Ovary (tissue), 9 donors: ENCODE measurements around the gene DNAJA3. TPM values are rescaled to one million over a fixed set of nuclear protein-coding genes. Genes with fewer than 3 reads are reported as not detected.

ENCODE experiments used
- DNase-seq, 5 donors: peaks; one replicate each; pipeline ENCODE4 v3.0.0-alpha.2; 2019 to 2020
- H3K27ac ChIP-seq, 2 donors: fragments of 200-600 bp; one replicate each; pipeline versions ENCODE4 v1.5.1 to v1.8.0; 2019 to 2022
- H3K27me3 ChIP-seq: fragments of 200-600 bp; one replicate; pipeline ENCODE4 v1.8.0; 2022
- H3K36me3 ChIP-seq: fragments of 200-600 bp; sonication (generic); one replicate; pipeline ENCODE4 v1.5.1; 2019
- H3K4me1 ChIP-seq: one replicate; pipeline ENCODE4 v1.8.1; 2013; ENCODE audit warnings: mild to moderate bottlenecking, moderate library complexity; ENCODE audit not compliant: insufficient read depth
- H3K4me3 ChIP-seq: fragments of 200-600 bp; sonication (generic); one replicate; pipeline ENCODE4 v1.5.1; 2017
- H3K9me3 ChIP-seq, 2 donors: fragments of 200-600 bp in 1 of 2; sonication (generic) in 1 of 2; one replicate each; pipeline versions ENCODE4 v1.5.1 to v1.8.1; 2013 to 2019; ENCODE audit warnings: mild to moderate bottlenecking in 1 of 2, moderate library complexity in 1 of 2
- EP300 ChIP-seq: sonication (generic); formaldehyde crosslinking; IDR thresholded peaks from one replicate; pipeline ENCODE4 v1.6.1; 2017; ENCODE audit warnings: antibody characterized with exemption
- POLR2A ChIP-seq: fragments of 450-650 bp; IDR thresholded peaks from one replicate; pipeline ENCODE4 v1.6.1; 2017; ENCODE audit warnings: antibody characterized with exemption, mild to moderate bottlenecking, moderate library complexity
- WGBS, 3 donors: extraction: QIAGEN DNeasy Blood & Tissue Kit in 1 of 3; methylation state at CpG; one replicate each; pipeline versions ENCODE4 v1.1.5 to v1.1.7; 2013 to 2017; 5-methylcytosine and 5-hydroxymethylcytosine counted together
- intact Hi-C, 4 donors: fragments of 100-400 bp; cut with DNase I; formaldehyde crosslinking; loops; one replicate each; pipeline versions ENCODE4 v1.11.0 to v1.15.1; 2022 to 2023
- polyA plus RNA-seq, 2 donors: library from polyadenylated mRNA; stranded (reverse); fragments of 200-250 nt in 1 of 2; fragments of 350-450 nt in 1 of 2; fragmentation: Illumina TruSeq in 1 of 2; extraction: RNeasy Lipid Tissue Mini Kit (QIAGEN cat#74804) in 1 of 2; gene quantifications; one replicate each; pipeline ENCODE4 v1.2.3, GENCODE V29; 2013 to 2014
- total RNA-seq, 7 donors: library from RNA; depleted of rRNA in 2 of 7; stranded (reverse); fragments of >200 nt in 2 of 7; fragmentation: NEBNext Ultra II Directional in 3 of 7; extraction: Animal tissue kit (Norgen Biotek cat#: 25700) in 3 of 7; gene quantifications; one replicate each; pipeline versions ENCODE4 v1.1.0 to v1.2.4, GENCODE V29; 2016 to 2023
- TF ChIP-seq, protein P1 (sequence below), 3 donors: fragments of 450-650 bp in 2 of 3; fragments of 200-600 bp in 1 of 3; IDR thresholded peaks; one replicate each; pipeline versions ENCODE4 v1.5.1 to v1.8.0; 2016 to 2022; ENCODE audit warnings: antibody characterized with exemption in 3 of 3, mild to moderate bottlenecking in 1 of 3
- donor health status: DM: no; HTN: no; CAD: no; lungs with moderate emphysema.
- donor health status: DM: no; HTN: no; CAD: no.
- donor health status: Bipolar disorder and iron deficiency.
- donor health status: DM: yes; HTN: yes; CAD: no.
- donor health status: DM: no; HTN: no; CAD: no.
- donor health status: DM: yes; HTN: yes; CAD: no.

DNAJA3 gene
- total and polyA plus RNA-seq, 9 donors: 26.4 to 47.0 (median 35.2) TPM

DNA sequence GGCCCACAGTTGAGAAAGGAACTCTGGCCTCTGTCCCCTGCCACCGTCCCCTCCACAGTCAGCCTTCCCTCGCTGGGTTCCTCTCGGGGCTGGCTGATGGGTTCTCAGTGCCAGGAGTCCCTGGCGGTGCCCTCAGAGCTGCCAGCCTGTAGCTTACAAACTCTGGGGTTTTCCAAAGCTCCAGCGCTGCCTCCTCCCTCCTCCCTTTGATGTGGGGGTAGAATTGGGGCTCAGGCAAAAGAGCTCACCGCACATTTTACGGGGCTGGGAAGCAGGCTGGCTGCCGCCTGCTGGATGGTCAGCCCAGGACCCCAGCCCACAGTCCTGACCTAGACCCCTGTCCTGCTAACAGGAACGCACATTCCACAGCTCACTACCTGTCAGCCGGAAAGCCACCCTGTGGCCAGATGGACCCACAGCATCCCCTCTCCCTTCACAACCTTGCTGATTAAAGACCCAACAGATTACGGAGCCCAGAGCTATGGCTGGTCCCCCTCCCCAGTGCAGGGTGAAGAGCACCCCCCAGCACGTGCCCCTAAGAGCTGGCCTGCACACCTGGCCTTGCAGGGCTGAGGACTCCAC lies 48.0 kb upstream of the DNAJA3 start:
- intact Hi-C loops: no loop called here
- no peak for TF ChIP-seq EP300
- no peak for TF ChIP-seq POLR2A
- TF ChIP-seq, protein P1, sequence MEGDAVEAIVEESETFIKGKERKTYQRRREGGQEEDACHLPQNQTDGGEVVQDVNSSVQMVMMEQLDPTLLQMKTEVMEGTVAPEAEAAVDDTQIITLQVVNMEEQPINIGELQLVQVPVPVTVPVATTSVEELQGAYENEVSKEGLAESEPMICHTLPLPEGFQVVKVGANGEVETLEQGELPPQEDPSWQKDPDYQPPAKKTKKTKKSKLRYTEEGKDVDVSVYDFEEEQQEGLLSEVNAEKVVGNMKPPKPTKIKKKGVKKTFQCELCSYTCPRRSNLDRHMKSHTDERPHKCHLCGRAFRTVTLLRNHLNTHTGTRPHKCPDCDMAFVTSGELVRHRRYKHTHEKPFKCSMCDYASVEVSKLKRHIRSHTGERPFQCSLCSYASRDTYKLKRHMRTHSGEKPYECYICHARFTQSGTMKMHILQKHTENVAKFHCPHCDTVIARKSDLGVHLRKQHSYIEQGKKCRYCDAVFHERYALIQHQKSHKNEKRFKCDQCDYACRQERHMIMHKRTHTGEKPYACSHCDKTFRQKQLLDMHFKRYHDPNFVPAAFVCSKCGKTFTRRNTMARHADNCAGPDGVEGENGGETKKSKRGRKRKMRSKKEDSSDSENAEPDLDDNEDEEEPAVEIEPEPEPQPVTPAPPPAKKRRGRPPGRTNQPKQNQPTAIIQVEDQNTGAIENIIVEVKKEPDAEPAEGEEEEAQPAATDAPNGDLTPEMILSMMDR (IDR thresholded peaks at IDR 0.05): no peak
- DNase-seq: no peak
- Histone ChIP-seq H3K4me3 (no peak overlapping the region), H3K27me3 (no peaks in the 10 kb centered on the region), H3K36me3 (no peaks in the 10 kb centered on the region), H3K4me1 (peaks cover 38% of the 10 kb centered on the region), H3K27ac (peak overlapping the region; percentile 87 to 91), H3K9me3 (no peaks in the 10 kb centered on the region)
- 78 to 81% (median 79%) methylated on average over 11 to 12 of the region's 12 CpGs for WGBS, 3 donors

DNA sequence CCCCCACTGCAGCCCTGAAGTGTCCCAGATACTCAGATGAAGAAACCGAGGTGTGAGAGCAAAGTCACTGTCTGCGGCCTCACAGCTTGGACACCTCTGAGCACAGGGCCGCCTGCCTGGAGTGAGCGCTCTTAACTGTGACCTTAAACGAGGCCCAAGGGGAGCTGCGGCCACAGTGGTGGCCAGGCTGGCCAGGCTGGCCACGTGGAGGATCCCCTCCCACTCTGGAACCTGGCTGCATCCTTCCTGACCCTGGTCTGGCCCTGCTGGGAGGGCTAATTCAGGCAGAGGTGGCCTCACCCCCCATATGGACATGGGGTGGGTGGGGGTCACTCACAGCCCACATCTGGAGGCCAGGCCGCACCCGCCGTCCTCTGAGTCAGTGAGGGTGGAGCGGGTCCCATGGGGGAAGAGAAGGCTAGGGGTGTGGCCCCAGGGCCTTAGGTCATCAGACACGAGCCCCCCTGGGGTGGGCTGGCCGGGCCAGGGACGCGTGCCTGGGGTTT lies 47.5 kb upstream of the DNAJA3 start:
- 69 to 72% (median 71%) methylated on average over 13 to 15 of the region's 15 CpGs for WGBS, 3 donors
- no peak for TF ChIP-seq EP300
- TF ChIP-seq POLR2A: no peak
- TF ChIP-seq, protein P1 (IDR thresholded peaks at IDR 0.05): no peak
- no peaks in the 10 kb centered on the region for H3K27me3 ChIP-seq
- no peaks in the 10 kb centered on the region for H3K36me3 ChIP-seq
- no peak for DNase-seq
- no peak overlapping the region for H3K4me3 ChIP-seq
- no peaks in the 10 kb centered on the region for H3K9me3 ChIP-seq
- H3K27ac ChIP-seq: peak overlapping the region in 1 of 2 donors; percentile 91
- intact Hi-C loops: no loop called here
- H3K4me1 ChIP-seq: peaks cover 36% of the 10 kb centered on the region

DNA sequence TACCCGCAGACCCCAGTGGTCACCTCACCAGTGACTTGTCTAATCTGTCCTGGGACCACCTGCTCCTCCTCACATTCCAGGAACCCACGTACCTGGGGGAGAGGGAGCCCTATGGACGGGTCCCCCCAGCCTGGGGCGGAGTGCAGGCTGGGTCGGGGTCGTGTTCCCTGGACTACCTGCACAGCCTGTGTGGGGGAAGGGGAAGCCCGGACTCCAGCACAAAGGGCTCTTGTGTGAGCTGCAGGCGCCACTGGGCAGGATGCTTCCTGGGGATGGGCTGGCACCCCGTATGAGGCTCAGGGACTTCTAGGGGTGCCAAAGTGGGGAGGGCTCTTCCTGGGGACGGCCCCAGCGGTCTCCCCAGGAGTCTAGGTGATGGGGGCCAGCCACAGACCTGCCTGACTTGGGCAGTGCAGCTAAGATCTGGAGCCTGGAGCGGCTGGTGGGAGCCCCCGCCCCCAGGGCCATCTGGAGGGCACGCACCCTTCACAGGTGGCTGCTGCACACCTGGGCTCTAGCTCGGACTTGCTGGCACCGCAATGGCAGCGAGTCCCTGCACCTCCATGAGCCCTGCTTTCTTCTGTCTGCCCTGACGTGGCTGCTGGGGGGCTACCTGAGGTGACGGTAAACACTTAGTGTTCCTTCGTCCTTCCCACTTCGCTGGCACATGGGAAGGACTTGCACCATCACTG lies 46.5 kb upstream of the DNAJA3 start:
- Histone ChIP-seq H3K4me1 (peaks cover 33% of the 10 kb centered on the region), H3K9me3 (no peaks in the 10 kb centered on the region), H3K36me3 (no peaks in the 10 kb centered on the region), H3K4me3 (no peak overlapping the region), H3K27ac (no peak overlapping the region), H3K27me3 (no peaks in the 10 kb centered on the region)
- DNase-seq: no peak
- 89 to 92% (median 92%) methylated on average over 15 to 21 of the region's 21 CpGs for WGBS, 3 donors
- intact Hi-C loops: no loop called here
- TF ChIP-seq, protein P1 (IDR thresholded peaks at IDR 0.05): no peak

DNA sequence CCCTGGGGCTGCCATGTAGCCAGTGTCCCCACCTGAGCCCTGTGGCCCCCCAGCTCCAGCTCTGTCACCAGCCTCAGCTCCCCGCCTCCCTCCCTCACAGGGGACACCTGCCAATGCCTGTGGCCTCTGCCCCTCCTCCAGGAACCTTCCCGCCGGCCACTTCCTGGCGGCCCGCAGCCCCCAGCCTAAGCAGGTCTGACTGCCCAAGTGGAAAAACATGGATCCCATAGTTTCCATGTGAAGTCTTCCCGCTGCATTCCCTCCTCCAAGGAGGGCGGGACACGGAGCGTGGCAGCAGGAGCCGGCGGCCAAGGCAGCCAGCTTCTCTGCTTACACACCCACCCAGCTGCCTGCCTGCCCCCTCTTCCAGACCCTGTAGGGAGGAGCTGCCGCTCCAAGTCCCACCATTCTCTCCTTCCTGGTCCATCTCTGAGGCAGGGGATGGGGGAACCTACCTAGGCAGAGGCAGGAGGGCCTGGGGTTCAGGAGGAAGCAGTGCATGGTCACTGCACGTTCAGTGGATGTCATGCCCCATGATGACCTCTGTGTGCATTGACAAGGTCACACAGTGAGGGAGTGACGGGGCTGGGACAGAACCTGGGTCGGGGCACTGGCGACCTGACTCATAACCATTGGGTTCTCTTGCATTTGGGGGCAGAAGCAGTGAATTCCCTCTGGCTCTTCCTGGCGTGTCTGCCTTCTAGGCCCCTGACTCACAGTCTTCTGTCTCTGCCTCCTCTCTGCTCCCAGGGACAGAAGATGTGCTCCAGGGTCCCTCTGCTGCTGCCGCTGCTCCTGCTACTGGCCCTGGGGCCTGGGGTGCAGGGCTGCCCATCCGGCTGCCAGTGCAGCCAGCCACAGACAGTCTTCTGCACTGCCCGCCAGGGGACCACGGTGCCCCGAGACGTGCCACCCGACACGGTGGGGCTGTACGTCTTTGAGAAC lies 45.3 kb upstream of the DNAJA3 start:
- TF ChIP-seq POLR2A: no peak
- TF ChIP-seq EP300: no peak
- TF ChIP-seq, protein P1 (IDR thresholded peaks at IDR 0.05): no peak
- no peak overlapping the region for H3K4me3 ChIP-seq
- intact Hi-C loops: no loop called here
- no peaks in the 10 kb centered on the region for H3K27me3 ChIP-seq
- WGBS, 3 donors: 64 to 69% (median 68%) methylated on average over 25 to 26 of the region's 26 CpGs
- H3K4me1 ChIP-seq: peaks cover 26% of the 10 kb centered on the region
- no peak overlapping the region for H3K27ac ChIP-seq
- DNase-seq: no peak
- H3K36me3 ChIP-seq: no peaks in the 10 kb centered on the region
- no peaks in the 10 kb centered on the region for H3K9me3 ChIP-seq
